ENCODE results near the gene NME7. TPM values are rescaled to one million over a fixed set of nuclear protein-coding genes. Genes with fewer than 3 reads are reported as not detected.
A peak's percentile ranks its signal among the peaks of the same experiment; 100 is the strongest.

Gene NME7
- polyA plus RNA-seq, 1 of the 3 experiments (the other 2 are of a cell fraction): 13.7 TPM

DNA sequence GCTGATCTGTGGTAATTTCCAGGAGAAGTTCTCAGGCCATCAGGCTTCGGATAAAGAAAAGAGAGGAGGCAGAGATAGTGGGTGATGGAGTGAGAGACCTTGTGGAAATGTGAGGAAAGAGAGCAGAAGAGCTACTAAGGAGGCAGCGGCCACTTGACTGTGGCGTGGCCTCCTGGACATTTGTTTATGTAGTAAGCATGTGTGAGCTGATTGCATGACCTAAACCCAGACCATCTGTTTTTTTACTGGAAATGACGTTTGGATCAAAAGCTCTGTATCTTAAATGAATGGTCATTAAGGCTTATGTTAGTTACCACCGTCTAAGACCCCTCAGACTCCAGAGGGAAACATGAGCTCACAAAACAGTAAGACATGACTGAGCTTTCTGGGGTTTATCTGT is 247.5 kb downstream of the NME7 start:
- Histone ChIP-seq H3K9me2 (no peaks in the 10 kb centered on the region), H3K27me3 (ENCODE audit: insufficient read depth) (no peaks in the 10 kb centered on the region), H3K4me3 (ENCODE audit: low read depth in 2 of 2, low read length in 1 of 2) (no peak overlapping the region), H3K4me2 (no peak overlapping the region), H2AFZ (ENCODE audit: low read depth) (no peak overlapping the region), H3K9me3 (no peaks in the 10 kb centered on the region), H3F3A (replicated peaks; ENCODE audit: insufficient read depth) (no peaks in the 10 kb centered on the region), H3K4me1 (ENCODE audit: control insufficient read depth in 1 of 2, insufficient read depth in 2 of 2, low read depth in 1 of 2, low read length in 1 of 2) (peaks cover 13 to 43% of the 10 kb centered on the region in 2 experiments), H3K27ac (ENCODE audit: low read depth in 2 of 2, low read length in 1 of 2) (peak overlapping the region; percentile 13 to 44; a peak in 3 of 4 replicates), H3K79me2 (ENCODE audit: insufficient read depth) (peaks cover 72% of the 10 kb centered on the region), H3K9ac (no peak overlapping the region), H4K20me1 (ENCODE audit: insufficient read depth) (no peaks in the 10 kb centered on the region), H3K36me3 (replicated peaks in 1 of 2; ENCODE audit: control insufficient read depth in 1 of 2, insufficient read depth in 2 of 2, low read length in 1 of 2) (peaks cover 37 to 81% of the 10 kb centered on the region in 2 experiments)
- ChIA-PET CTCF (interaction anchor here (0.6 to 1.4 kb wide), 4 partner anchors 14 to 517 kb away, joined by 3 to 5 read pairs (median 4); no protein-coding TSS in a partner anchor), POLR2A (no interaction called here)
- TF ChIP-seq NRF1 (IDR thresholded peaks at IDR 0.05; ENCODE audit: low read depth, low read length): no peak
- TF ChIP-seq EP300 (IDR thresholded peaks at IDR 0.05; ENCODE audit: borderline replicate concordance in 1 of 2, low read depth in 1 of 2, low read length in 1 of 2): no peak
- TF ChIP-seq RXRA (IDR thresholded peaks at IDR 0.05; ENCODE audit: borderline replicate concordance, low read depth): no peak
- TF ChIP-seq MEF2A (IDR thresholded peaks at IDR 0.05; ENCODE audit: borderline replicate concordance, low read depth): no peak
- TF ChIP-seq SMC3 (IDR thresholded peaks at IDR 0.05; ENCODE audit: low read depth, low read length): no peak
- no peak for TF ChIP-seq GABPA (IDR thresholded peaks at IDR 0.05; ENCODE audit: low read depth)
- no peak for TF ChIP-seq POLR2AphosphoS5 (IDR thresholded peaks at IDR 0.05; ENCODE audit: low read depth, low read length)
- TF ChIP-seq JUND (IDR thresholded peaks at IDR 0.05): no peak
- 93% methylated on average over 4 of the region's 5 CpGs for WGBS (ENCODE audit: low lambda C conversion rate)
- no peak for DNase-seq

DNA sequence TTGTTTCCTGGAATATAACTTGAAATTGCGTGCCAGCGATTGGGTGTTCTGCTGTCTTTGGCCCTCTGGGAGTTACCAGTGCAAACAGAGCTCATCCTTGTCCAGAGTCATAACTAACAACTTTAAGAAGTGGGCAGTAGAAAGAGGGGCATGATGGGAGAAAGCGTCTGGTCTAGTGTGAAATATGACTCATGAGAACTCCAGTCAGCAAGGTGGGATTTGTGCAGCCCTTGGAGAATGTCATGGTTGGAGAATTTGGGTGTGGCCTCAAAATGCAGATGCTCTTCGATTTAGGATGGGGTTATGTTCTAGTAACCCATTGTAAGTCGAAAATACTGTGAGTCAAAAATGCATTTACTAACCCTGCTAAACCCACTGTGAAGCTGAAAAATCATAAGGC is 248.2 kb downstream of the NME7 start:
- peaks cover 13 to 43% of the 10 kb centered on the region in 2 experiments for H3K4me1 ChIP-seq (ENCODE audit: control insufficient read depth in 1 of 2, insufficient read depth in 2 of 2, low read depth in 1 of 2, low read length in 1 of 2)
- no peaks in the 10 kb centered on the region for H3F3A ChIP-seq (replicated peaks; ENCODE audit: insufficient read depth)
- H3K9me2 ChIP-seq: no peaks in the 10 kb centered on the region
- no peak overlapping the region for H2AFZ ChIP-seq (ENCODE audit: low read depth)
- H3K9me3 ChIP-seq: no peaks in the 10 kb centered on the region
- H4K20me1 ChIP-seq (ENCODE audit: insufficient read depth): no peaks in the 10 kb centered on the region
- no peak overlapping the region for H3K4me3 ChIP-seq (ENCODE audit: low read depth in 2 of 2, low read length in 1 of 2)
- no peak for DNase-seq
- H3K79me2 ChIP-seq (ENCODE audit: insufficient read depth): peaks cover 79% of the 10 kb centered on the region
- POLR2A ChIA-PET: interaction anchor here (0.6 kb wide), 1 partner anchor 205 kb away, joined by 3 read pairs; no protein-coding TSS in a partner anchor
- H3K27ac ChIP-seq (ENCODE audit: low read depth in 2 of 2, low read length in 1 of 2): peak overlapping the region; percentile 13 to 44
- no peak overlapping the region for H3K9ac ChIP-seq
- whole genome bisulfite sequencing (ENCODE audit: low lambda C conversion rate): 44% methylated on average over 5 of the region's 5 CpGs
- H3K27me3 ChIP-seq (ENCODE audit: insufficient read depth): no peaks in the 10 kb centered on the region
- H3K4me2 ChIP-seq: no peak overlapping the region
- CTCF ChIA-PET: interaction anchor here (0.9 to 1.4 kb wide), 2 partner anchors 10 to 229 kb away, joined by 4 to 5 read pairs; no protein-coding TSS in a partner anchor
- H3K36me3 ChIP-seq (replicated peaks in 1 of 2; ENCODE audit: control insufficient read depth in 1 of 2, insufficient read depth in 2 of 2, low read length in 1 of 2): peaks cover 44 to 76% of the 10 kb centered on the region in 2 experiments
- TF ChIP-seq GATA2 (CRISPR knock-in tag; IDR thresholded peaks at IDR 0.05): no peak
- no peak for TF ChIP-seq RAD21 (IDR thresholded peaks at IDR 0.05; ENCODE audit: low read length)
- TF ChIP-seq, protein P1, sequence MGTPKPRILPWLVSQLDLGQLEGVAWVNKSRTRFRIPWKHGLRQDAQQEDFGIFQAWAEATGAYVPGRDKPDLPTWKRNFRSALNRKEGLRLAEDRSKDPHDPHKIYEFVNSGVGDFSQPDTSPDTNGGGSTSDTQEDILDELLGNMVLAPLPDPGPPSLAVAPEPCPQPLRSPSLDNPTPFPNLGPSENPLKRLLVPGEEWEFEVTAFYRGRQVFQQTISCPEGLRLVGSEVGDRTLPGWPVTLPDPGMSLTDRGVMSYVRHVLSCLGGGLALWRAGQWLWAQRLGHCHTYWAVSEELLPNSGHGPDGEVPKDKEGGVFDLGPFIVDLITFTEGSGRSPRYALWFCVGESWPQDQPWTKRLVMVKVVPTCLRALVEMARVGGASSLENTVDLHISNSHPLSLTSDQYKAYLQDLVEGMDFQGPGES (IDR thresholded peaks at IDR 0.05; ENCODE audit: low read depth, low read length): no peak
- peak; percentile 22; the same call in 1 of the 2 replicates for TF ChIP-seq TCF12 (IDR thresholded peaks at IDR 0.05)
- TF ChIP-seq, protein P2, sequence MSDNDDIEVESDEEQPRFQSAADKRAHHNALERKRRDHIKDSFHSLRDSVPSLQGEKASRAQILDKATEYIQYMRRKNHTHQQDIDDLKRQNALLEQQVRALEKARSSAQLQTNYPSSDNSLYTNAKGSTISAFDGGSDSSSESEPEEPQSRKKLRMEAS (IDR thresholded peaks at IDR 0.05; ENCODE audit: low read depth): no peak
- TF ChIP-seq FOSL2 (IDR thresholded peaks at IDR 0.05; ENCODE audit: borderline replicate concordance, low read depth): peak; percentile 45; the same call in 1 of the 2 replicates
- TF ChIP-seq ELF1 (IDR thresholded peaks at IDR 0.05): no peak
- TF ChIP-seq CHD2 (IDR thresholded peaks at IDR 0.05; ENCODE audit: low read length, partially characterized antibody): no peak
- TF ChIP-seq, protein P3, sequence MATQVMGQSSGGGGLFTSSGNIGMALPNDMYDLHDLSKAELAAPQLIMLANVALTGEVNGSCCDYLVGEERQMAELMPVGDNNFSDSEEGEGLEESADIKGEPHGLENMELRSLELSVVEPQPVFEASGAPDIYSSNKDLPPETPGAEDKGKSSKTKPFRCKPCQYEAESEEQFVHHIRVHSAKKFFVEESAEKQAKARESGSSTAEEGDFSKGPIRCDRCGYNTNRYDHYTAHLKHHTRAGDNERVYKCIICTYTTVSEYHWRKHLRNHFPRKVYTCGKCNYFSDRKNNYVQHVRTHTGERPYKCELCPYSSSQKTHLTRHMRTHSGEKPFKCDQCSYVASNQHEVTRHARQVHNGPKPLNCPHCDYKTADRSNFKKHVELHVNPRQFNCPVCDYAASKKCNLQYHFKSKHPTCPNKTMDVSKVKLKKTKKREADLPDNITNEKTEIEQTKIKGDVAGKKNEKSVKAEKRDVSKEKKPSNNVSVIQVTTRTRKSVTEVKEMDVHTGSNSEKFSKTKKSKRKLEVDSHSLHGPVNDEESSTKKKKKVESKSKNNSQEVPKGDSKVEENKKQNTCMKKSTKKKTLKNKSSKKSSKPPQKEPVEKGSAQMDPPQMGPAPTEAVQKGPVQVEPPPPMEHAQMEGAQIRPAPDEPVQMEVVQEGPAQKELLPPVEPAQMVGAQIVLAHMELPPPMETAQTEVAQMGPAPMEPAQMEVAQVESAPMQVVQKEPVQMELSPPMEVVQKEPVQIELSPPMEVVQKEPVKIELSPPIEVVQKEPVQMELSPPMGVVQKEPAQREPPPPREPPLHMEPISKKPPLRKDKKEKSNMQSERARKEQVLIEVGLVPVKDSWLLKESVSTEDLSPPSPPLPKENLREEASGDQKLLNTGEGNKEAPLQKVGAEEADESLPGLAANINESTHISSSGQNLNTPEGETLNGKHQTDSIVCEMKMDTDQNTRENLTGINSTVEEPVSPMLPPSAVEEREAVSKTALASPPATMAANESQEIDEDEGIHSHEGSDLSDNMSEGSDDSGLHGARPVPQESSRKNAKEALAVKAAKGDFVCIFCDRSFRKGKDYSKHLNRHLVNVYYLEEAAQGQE (IDR thresholded peaks at IDR 0.05; ENCODE audit: low read depth, low read length): no peak
- TF ChIP-seq, protein P4, sequence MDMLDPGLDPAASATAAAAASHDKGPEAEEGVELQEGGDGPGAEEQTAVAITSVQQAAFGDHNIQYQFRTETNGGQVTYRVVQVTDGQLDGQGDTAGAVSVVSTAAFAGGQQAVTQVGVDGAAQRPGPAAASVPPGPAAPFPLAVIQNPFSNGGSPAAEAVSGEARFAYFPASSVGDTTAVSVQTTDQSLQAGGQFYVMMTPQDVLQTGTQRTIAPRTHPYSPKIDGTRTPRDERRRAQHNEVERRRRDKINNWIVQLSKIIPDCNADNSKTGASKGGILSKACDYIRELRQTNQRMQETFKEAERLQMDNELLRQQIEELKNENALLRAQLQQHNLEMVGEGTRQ (IDR thresholded peaks at IDR 0.05; ENCODE audit: borderline replicate concordance, low read depth, low read length): no peak
- TF ChIP-seq GABPA (IDR thresholded peaks at IDR 0.05; ENCODE audit: low read depth): no peak
- TF ChIP-seq, protein P5, sequence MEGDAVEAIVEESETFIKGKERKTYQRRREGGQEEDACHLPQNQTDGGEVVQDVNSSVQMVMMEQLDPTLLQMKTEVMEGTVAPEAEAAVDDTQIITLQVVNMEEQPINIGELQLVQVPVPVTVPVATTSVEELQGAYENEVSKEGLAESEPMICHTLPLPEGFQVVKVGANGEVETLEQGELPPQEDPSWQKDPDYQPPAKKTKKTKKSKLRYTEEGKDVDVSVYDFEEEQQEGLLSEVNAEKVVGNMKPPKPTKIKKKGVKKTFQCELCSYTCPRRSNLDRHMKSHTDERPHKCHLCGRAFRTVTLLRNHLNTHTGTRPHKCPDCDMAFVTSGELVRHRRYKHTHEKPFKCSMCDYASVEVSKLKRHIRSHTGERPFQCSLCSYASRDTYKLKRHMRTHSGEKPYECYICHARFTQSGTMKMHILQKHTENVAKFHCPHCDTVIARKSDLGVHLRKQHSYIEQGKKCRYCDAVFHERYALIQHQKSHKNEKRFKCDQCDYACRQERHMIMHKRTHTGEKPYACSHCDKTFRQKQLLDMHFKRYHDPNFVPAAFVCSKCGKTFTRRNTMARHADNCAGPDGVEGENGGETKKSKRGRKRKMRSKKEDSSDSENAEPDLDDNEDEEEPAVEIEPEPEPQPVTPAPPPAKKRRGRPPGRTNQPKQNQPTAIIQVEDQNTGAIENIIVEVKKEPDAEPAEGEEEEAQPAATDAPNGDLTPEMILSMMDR (IDR thresholded peaks at IDR 0.05): no peak
- no peak for TF ChIP-seq MEF2A (IDR thresholded peaks at IDR 0.05; ENCODE audit: borderline replicate concordance, low read depth)
- no peak for TF ChIP-seq SIN3A (IDR thresholded peaks at IDR 0.05; ENCODE audit: borderline replicate concordance, low read depth, low read length)
- no peak for TF ChIP-seq EP300 (IDR thresholded peaks at IDR 0.05; ENCODE audit: borderline replicate concordance in 1 of 2, low read depth in 1 of 2, low read length in 1 of 2)
- TF ChIP-seq FOXJ3 (CRISPR knock-in tag; IDR thresholded peaks at IDR 0.05): no peak

Data from SK-N-SH (cell line).